HepG2 (cell line): ENCODE data around the gene CAPN11. TPM values are rescaled to one million over a fixed set of nuclear protein-coding genes. Genes with fewer than 3 reads are reported as not detected.
A peak's percentile ranks its signal among the peaks of the same experiment; 100 is the strongest.

Experiments used
- AKAP8 ChIP-seq: sonication (generic); formaldehyde crosslinking; IDR thresholded peaks from 2 replicates; pipeline ENCODE4 v1.5.1; 2020; ENCODE audit warnings: mild to moderate bottlenecking, missing genetic modification reagents
- EHMT2 ChIP-seq: fragments of 200-600 bp; sonication (generic); IDR thresholded peaks from 2 replicates; pipeline ENCODE4 v1.7.0; 2017; ENCODE audit warnings: antibody characterized with exemption, low read depth, low read length, borderline replicate concordance
- EZH2 ChIP-seq: conservative IDR thresholded peaks from 2 replicates; pipeline ENCODE4 v1.6.1; 2012; ENCODE audit warnings: mild to moderate bottlenecking, low read depth, low read length, moderate library complexity
- HDAC6 ChIP-seq: fragments of 200-600 bp; sonication (generic); IDR thresholded peaks from 2 replicates; pipeline ENCODE4 v1.7.0; 2017; ENCODE audit warnings: mild to moderate bottlenecking, antibody characterized with exemption, low read length, low read depth
- MBNL3 ChIP-seq: fragments of 250-450 bp; sonication (Bioruptor Pico); conservative IDR thresholded peaks from 2 replicates; pipeline ENCODE4 v1.8.0; 2022; ENCODE audit warnings: mild to moderate bottlenecking, inconsistent platforms
- PAF1 ChIP-seq: IDR thresholded peaks from 2 replicates; pipeline ENCODE4 v1.6.1; 2016; ENCODE audit warnings: missing genetic modification reagents, missing compliant biosample characterization
- RBM39 ChIP-seq: fragments of 200-400 bp; formaldehyde crosslinking; IDR thresholded peaks from one replicate; pipeline ENCODE4 v1.6.1; 2018; ENCODE audit warnings: antibody characterized with exemption, mild to moderate bottlenecking, low read depth, low read length; ENCODE audit not compliant: poor library complexity, severe bottlenecking
- SATB2 ChIP-seq: sonication (generic); formaldehyde crosslinking; IDR thresholded peaks from 2 replicates; pipeline ENCODE4 v1.5.0; 2020; ENCODE audit warnings: missing genetic modification reagents
- SMARCE1 ChIP-seq: fragments of 450-650 bp; IDR thresholded peaks from 2 replicates; pipeline ENCODE4 v1.6.1; 2017; ENCODE audit warnings: borderline replicate concordance
- SRSF9 ChIP-seq: fragments of 200-400 bp; formaldehyde crosslinking; IDR thresholded peaks from 2 replicates; pipeline ENCODE4 v1.6.1; 2018; ENCODE audit warnings: borderline replicate concordance, mild to moderate bottlenecking, low read depth, low read length; ENCODE audit not compliant: insufficient read depth, poor library complexity, severe bottlenecking
- ZNF207 ChIP-seq: fragments of 450-650 bp; IDR thresholded peaks from 2 replicates; pipeline ENCODE4 v1.6.1; 2016; ENCODE audit warnings: antibody characterized with exemption, borderline replicate concordance
- ZNF331 ChIP-seq: sonication (generic); formaldehyde crosslinking; IDR thresholded peaks from 2 replicates; pipeline ENCODE4 v1.4.0; 2020; ENCODE audit warnings: missing genetic modification reagents
- ZNF33A ChIP-seq: sonication (generic); formaldehyde crosslinking; IDR thresholded peaks from 2 replicates; pipeline ENCODE4 v1.5.1; 2020; ENCODE audit warnings: missing genetic modification reagents, mild to moderate bottlenecking, moderate library complexity, borderline replicate concordance
- ZNF543 ChIP-seq: sonication (generic); formaldehyde crosslinking; IDR thresholded peaks from 2 replicates; pipeline ENCODE4 v1.4.0; 2020; ENCODE audit warnings: mild to moderate bottlenecking, missing genetic modification reagents
- ZNF614 ChIP-seq: IDR thresholded peaks from 2 replicates; pipeline ENCODE4 v1.6.1; 2018; ENCODE audit warnings: missing biosample characterization, missing genetic modification reagents, inconsistent platforms, borderline replicate concordance
- ZNF775 ChIP-seq: sonication (generic); formaldehyde crosslinking; IDR thresholded peaks from 2 replicates; pipeline ENCODE4 v1.4.0; 2020; ENCODE audit warnings: missing genetic modification reagents, mild to moderate bottlenecking, moderate library complexity, borderline replicate concordance
- ZNF780A ChIP-seq: sonication (generic); formaldehyde crosslinking; IDR thresholded peaks from 2 replicates; pipeline ENCODE4 v1.8.0; 2022; ENCODE audit warnings: mild to moderate bottlenecking, missing genetic modification reagents, moderate library complexity
- ZSCAN12 ChIP-seq: sonication (generic); formaldehyde crosslinking; IDR thresholded peaks from 2 replicates; pipeline ENCODE4 v1.9.0; 2021; ENCODE audit warnings: mild to moderate bottlenecking, missing genetic modification reagents
- polyA plus RNA-seq, 8 experiments: library from polyadenylated mRNA; depleted of rRNA in 3 of 8; stranded (reverse) in 7 of 8; unstranded in 1 of 8; fragments of >200 nt; fragmentation: Illumina TruSeq in 4 of 8; extraction: Trizol in 4 of 8; gene quantifications; 2 replicates each; pipeline versions ENCODE4 v1.2.1 to v1.2.3, GENCODE V29; 2011 to 2016; ENCODE audit warnings: low read depth in 4 of 8, missing spikeins in 1 of 8, mixed read lengths in 1 of 8; ENCODE audit not compliant: insufficient read depth in 1 of 8
- total RNA-seq, 5 experiments: library from RNA; depleted of rRNA; stranded (reverse); fragments of >200 nt; fragmentation: Illumina TruSeq; extraction: Trizol; gene quantifications; 2 replicates each; pipeline ENCODE4 v1.2.3, GENCODE V29; 2016; ENCODE audit warnings: low read depth in 1 of 5
- TF ChIP-seq, protein P1 (sequence below): sonication (generic); formaldehyde crosslinking; IDR thresholded peaks from 2 replicates; pipeline ENCODE4 v1.5.1; 2020; ENCODE audit warnings: missing genetic modification reagents, mild to moderate bottlenecking, borderline replicate concordance
- TF ChIP-seq, protein P2 (sequence below): sonication (generic); formaldehyde crosslinking; IDR thresholded peaks from 2 replicates; pipeline ENCODE4 v1.4.0; 2020; ENCODE audit warnings: missing genetic modification reagents, borderline replicate concordance
- TF ChIP-seq, protein P3 (sequence below): sonication (generic); formaldehyde crosslinking; IDR thresholded peaks from 2 replicates; pipeline ENCODE4 v1.5.0; 2020; ENCODE audit warnings: mild to moderate bottlenecking, missing genetic modification reagents

The CAPN11 gene
- total and polyA plus RNA-seq, 2 of the 13 experiments (the other 11 are each of a cell fraction or from before 2014, with no cell fraction given), result 0.07 to 0.11 TPM

DNA sequence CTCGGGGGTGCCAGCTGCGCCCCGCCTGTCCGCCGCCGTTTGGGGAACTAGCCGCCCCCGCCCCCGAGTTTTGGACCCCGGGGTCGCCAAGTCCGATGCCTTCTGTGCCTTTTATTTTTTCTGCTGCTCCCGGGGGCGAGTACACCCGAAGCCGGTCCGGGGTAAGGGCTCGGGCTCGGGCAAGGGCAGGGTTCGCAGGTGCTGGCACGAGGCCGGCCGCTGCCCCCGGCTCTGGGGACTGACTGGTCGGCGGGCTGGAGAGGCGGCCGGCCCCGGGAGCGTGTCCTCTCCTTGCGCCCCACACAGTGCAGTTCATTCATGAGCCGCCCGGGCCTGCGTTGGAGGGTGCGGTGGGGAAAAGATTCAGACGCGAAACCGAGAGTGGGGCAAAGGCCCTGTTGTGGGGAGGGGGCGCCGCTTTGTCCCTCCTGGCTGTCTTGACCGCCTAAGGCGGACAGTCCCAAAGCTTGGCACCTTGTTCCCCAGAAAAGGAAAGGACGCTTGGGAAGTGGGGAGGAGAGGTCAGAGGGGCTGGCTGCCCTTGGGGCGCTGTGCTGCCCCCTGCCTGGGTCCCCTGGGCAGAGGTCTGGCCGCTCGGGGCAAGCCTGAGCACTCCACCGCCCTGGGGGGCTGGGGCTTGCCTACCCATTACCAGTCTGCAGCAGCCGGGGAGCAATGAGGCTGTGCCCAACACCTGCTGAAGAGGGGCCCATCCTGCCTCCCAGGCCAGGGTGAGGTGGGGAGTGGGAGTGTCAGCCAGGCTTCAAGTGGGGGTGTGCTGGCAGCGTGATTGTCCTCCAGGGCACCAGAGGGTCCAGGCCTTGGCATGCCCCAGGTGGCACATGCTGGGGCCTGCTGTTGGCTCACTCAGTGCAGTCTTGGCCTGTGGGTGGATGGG, 30.4 kb upstream of the CAPN11 start (continued):
- TF ChIP-seq ZNF614 (CRISPR knock-in tag) (0 out of 2 replicates have a peak, but pooled peaks have one; percentile 18), EHMT2 (no peak), ZNF543 (no peak), HDAC6 (no peak), ZNF207 (no peak), ZNF775 (no peak), PAF1 (CRISPR knock-in tag) (no peak), EZH2 (no peak), RBM39 (peak; percentile 68), MBNL3 (CRISPR knock-in tag) (no peak), ZNF33A (CRISPR knock-in tag) (no peak), AKAP8 (CRISPR knock-in tag) (no peak), ZNF331 (CRISPR knock-in tag) (no peak), SATB2 (CRISPR knock-in tag) (no peak), SMARCE1 (no peak), SRSF9 (no peak), ZSCAN12 (CRISPR knock-in tag) (no peak), ZNF780A (CRISPR knock-in tag) (no peak; the same call in 1 of the 2 replicates)
- TF ChIP-seq, protein P1, sequence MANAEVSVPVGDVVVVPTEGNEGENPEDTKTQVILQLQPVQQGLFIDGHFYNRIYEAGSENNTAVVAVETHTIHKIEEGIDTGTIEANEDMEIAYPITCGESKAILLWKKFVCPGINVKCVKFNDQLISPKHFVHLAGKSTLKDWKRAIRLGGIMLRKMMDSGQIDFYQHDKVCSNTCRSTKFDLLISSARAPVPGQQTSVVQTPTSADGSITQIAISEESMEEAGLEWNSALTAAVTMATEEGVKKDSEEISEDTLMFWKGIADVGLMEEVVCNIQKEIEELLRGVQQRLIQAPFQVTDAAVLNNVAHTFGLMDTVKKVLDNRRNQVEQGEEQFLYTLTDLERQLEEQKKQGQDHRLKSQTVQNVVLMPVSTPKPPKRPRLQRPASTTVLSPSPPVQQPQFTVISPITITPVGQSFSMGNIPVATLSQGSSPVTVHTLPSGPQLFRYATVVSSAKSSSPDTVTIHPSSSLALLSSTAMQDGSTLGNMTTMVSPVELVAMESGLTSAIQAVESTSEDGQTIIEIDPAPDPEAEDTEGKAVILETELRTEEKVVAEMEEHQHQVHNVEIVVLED, result no peak; the same call in 1 of the 2 replicates
- TF ChIP-seq, protein P2, sequence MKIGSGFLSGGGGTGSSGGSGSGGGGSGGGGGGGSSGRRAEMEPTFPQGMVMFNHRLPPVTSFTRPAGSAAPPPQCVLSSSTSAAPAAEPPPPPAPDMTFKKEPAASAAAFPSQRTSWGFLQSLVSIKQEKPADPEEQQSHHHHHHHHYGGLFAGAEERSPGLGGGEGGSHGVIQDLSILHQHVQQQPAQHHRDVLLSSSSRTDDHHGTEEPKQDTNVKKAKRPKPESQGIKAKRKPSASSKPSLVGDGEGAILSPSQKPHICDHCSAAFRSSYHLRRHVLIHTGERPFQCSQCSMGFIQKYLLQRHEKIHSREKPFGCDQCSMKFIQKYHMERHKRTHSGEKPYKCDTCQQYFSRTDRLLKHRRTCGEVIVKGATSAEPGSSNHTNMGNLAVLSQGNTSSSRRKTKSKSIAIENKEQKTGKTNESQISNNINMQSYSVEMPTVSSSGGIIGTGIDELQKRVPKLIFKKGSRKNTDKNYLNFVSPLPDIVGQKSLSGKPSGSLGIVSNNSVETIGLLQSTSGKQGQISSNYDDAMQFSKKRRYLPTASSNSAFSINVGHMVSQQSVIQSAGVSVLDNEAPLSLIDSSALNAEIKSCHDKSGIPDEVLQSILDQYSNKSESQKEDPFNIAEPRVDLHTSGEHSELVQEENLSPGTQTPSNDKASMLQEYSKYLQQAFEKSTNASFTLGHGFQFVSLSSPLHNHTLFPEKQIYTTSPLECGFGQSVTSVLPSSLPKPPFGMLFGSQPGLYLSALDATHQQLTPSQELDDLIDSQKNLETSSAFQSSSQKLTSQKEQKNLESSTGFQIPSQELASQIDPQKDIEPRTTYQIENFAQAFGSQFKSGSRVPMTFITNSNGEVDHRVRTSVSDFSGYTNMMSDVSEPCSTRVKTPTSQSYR (CRISPR knock-in tag), result no peak
- TF ChIP-seq, protein P3, sequence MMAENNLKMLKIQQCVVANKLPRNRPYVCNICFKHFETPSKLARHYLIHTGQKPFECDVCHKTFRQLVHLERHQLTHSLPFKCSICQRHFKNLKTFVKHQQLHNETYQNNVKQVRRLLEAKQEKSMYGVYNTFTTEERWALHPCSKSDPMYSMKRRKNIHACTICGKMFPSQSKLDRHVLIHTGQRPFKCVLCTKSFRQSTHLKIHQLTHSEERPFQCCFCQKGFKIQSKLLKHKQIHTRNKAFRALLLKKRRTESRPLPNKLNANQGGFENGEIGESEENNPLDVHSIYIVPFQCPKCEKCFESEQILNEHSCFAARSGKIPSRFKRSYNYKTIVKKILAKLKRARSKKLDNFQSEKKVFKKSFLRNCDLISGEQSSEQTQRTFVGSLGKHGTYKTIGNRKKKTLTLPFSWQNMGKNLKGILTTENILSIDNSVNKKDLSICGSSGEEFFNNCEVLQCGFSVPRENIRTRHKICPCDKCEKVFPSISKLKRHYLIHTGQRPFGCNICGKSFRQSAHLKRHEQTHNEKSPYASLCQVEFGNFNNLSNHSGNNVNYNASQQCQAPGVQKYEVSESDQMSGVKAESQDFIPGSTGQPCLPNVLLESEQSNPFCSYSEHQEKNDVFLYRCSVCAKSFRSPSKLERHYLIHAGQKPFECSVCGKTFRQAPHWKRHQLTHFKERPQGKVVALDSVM (CRISPR knock-in tag), result peak; percentile 48
